ENCODE measurements around the gene SELENOO.

DNA sequence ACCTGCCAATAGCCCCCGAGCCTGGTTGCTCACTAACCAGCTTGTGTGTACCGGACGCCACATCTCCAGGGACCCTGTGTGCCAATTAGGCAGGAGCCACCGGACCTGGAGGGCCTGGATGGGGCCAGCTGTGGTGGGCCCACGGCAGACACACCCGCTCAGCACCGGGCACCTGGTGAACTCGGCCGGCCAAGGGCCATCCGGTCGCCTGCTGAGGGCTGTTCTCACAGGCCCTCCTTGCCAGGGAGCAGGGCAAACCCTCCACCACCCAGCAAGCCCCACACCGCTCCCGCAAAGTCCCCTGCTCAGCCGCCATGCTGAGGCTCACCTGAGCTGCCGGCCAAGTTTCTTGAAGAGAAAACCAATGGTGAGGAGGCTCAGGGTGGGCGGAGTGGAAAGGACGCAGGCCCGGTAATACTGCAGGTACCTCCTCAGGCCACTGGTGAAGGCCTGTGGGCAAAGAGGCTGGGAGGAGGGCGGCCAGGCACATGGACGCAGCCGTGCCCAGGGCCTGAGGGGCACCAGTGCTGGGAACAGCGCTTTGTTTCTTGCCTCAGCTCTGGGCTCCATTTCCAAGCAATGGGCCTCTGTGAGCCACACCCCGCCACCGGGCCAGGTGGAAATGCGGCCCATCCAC lies 26.9 kb downstream of the SELENOO start:
- TF ChIP-seq, protein P1, sequence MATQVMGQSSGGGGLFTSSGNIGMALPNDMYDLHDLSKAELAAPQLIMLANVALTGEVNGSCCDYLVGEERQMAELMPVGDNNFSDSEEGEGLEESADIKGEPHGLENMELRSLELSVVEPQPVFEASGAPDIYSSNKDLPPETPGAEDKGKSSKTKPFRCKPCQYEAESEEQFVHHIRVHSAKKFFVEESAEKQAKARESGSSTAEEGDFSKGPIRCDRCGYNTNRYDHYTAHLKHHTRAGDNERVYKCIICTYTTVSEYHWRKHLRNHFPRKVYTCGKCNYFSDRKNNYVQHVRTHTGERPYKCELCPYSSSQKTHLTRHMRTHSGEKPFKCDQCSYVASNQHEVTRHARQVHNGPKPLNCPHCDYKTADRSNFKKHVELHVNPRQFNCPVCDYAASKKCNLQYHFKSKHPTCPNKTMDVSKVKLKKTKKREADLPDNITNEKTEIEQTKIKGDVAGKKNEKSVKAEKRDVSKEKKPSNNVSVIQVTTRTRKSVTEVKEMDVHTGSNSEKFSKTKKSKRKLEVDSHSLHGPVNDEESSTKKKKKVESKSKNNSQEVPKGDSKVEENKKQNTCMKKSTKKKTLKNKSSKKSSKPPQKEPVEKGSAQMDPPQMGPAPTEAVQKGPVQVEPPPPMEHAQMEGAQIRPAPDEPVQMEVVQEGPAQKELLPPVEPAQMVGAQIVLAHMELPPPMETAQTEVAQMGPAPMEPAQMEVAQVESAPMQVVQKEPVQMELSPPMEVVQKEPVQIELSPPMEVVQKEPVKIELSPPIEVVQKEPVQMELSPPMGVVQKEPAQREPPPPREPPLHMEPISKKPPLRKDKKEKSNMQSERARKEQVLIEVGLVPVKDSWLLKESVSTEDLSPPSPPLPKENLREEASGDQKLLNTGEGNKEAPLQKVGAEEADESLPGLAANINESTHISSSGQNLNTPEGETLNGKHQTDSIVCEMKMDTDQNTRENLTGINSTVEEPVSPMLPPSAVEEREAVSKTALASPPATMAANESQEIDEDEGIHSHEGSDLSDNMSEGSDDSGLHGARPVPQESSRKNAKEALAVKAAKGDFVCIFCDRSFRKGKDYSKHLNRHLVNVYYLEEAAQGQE (IDR thresholded peaks at IDR 0.05; ENCODE audit: insufficient read depth in 1 of 2, low read depth in 2 of 2, low read length in 1 of 2): no peak
- TF ChIP-seq, protein P2, sequence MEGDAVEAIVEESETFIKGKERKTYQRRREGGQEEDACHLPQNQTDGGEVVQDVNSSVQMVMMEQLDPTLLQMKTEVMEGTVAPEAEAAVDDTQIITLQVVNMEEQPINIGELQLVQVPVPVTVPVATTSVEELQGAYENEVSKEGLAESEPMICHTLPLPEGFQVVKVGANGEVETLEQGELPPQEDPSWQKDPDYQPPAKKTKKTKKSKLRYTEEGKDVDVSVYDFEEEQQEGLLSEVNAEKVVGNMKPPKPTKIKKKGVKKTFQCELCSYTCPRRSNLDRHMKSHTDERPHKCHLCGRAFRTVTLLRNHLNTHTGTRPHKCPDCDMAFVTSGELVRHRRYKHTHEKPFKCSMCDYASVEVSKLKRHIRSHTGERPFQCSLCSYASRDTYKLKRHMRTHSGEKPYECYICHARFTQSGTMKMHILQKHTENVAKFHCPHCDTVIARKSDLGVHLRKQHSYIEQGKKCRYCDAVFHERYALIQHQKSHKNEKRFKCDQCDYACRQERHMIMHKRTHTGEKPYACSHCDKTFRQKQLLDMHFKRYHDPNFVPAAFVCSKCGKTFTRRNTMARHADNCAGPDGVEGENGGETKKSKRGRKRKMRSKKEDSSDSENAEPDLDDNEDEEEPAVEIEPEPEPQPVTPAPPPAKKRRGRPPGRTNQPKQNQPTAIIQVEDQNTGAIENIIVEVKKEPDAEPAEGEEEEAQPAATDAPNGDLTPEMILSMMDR (IDR thresholded peaks at IDR 0.05): no peak
- TF ChIP-seq POLR2AphosphoS5 (IDR thresholded peaks at IDR 0.05; ENCODE audit: low read depth, low read length) (no peak), SIN3A (IDR thresholded peaks at IDR 0.05; ENCODE audit: borderline replicate concordance, insufficient read depth, low read depth, low read length) (no peak), TCF7L2 (IDR thresholded peaks at IDR 0.05; ENCODE audit: low read depth, low read length) (no peak)
